ENCODE measurements around the gene DOCK3.

GRCh38 chr3:50985893-50986292, 311.2 kb downstream of the DOCK3 start:
- TF ChIP-seq CTCF (IDR thresholded peaks at IDR 0.05) (no peak), POLR2A (IDR thresholded peaks at IDR 0.05) (no peak), POLR2AphosphoS5 (IDR thresholded peaks at IDR 0.05) (no peak)
